ENCODE data around the gene ZNF292. TPM values are rescaled to one million over a fixed set of nuclear protein-coding genes. Genes with fewer than 3 reads are reported as not detected.

The ZNF292 gene
- total RNA-seq, 4 donors from 2014 or later, result 18.5 to 61.8 (median 42.4) TPM

DNA sequence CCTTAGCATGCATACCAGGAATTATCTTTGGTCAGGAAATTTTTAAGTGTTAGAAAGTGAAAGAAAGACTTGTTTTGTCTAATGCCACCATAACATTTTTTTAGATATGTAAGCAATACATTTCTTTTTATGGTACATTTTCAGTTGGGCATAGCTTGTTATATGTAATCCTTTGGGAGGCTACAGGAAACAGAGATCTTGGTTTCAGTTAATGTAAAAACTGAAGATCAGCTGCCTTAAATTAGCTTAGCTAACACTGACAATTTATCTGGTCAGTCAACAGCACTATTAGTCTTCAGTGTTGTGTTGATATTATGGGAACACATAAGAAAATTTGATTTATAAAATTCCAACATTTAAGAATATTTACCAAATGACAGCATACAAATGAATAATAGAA, 88.4 kb downstream of the ZNF292 start:
- intact Hi-C loops (cut with DNase I; ENCODE audit: low total_unique reads), result no loop called here
- TF ChIP-seq POLR2A (IDR thresholded peaks at IDR 0.05), result no peak
- TF ChIP-seq EP300 (IDR thresholded peaks at IDR 0.05; ENCODE audit: low read depth), result no peak
- no peak for TF ChIP-seq CTCF (IDR thresholded peaks at IDR 0.05)
- no peak for TF ChIP-seq POLR2AphosphoS5 (IDR thresholded peaks at IDR 0.05)

DNA sequence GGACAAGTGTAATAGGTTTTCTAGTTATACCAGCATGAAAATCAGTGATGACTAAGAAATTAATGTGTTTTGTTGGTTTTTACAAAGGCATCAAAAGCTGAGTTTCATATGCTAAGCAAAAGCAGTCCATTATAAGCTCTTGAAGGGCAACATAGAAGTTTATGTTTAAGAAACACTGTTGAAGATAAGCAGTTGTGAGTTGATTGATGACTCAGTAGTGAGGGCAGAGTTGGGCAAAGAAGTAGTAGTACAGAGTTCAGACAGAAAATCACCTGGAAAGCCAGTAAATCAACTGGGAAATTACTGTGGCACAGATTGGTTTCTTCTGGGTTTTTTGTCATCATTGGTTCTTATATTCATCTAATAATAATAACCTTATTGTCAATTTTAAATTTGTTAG, 89.0 kb downstream of the ZNF292 start:
- no peak overlapping the region for H3K27ac ChIP-seq
- in situ Hi-C loops (cut with MboI; ENCODE audit: low pct_ligation_motif_present in 1 of 4, low pct_unique_long_range_greater_than_20kb in 1 of 4, low sequenced_read_pairs in 3 of 4) (loop anchor here in 3 of 4 donors (25.0 kb wide), 1 partner anchor 107 kb away; no protein-coding TSS in a partner anchor), intact Hi-C loops (cut with DNase I; ENCODE audit: low total_unique reads) (no loop called here)
- no peak for TF ChIP-seq POLR2A (IDR thresholded peaks at IDR 0.05)
- no peak for TF ChIP-seq CTCF (IDR thresholded peaks at IDR 0.05)
- TF ChIP-seq POLR2AphosphoS5 (IDR thresholded peaks at IDR 0.05), result no peak
- TF ChIP-seq EP300 (IDR thresholded peaks at IDR 0.05; ENCODE audit: low read depth), result no peak
- no peaks in the 10 kb centered on the region for H3K4me1 ChIP-seq
- no peaks in the 10 kb centered on the region for H3K9me3 ChIP-seq
- H3K27me3 ChIP-seq, result no peaks in the 10 kb centered on the region
- no peak for DNase-seq
- no peak overlapping the region for H3K4me3 ChIP-seq
- H3K36me3 ChIP-seq, result peaks cover 0 to 65% (median 13%) of the 10 kb centered on the region in 4 donors

More for the DNA sequence above, 88.4 kb downstream of the ZNF292 start:
- H3K4me1 ChIP-seq, result no peaks in the 10 kb centered on the region
- no peaks in the 10 kb centered on the region for H3K27me3 ChIP-seq
- H3K27ac ChIP-seq, result no peak overlapping the region
- H3K9me3 ChIP-seq, result no peaks in the 10 kb centered on the region
- no peak overlapping the region for H3K4me3 ChIP-seq
- in situ Hi-C loops (cut with MboI; ENCODE audit: low pct_ligation_motif_present in 1 of 4, low pct_unique_long_range_greater_than_20kb in 1 of 4, low sequenced_read_pairs in 3 of 4), result loop anchor here in 3 of 4 donors (25.0 kb wide), 1 partner anchor 107 kb away; no protein-coding TSS in a partner anchor
- DNase-seq, result no peak
- H3K36me3 ChIP-seq, result peaks cover 0 to 59% (median 11%) of the 10 kb centered on the region in 4 donors

GRCh38 chr6:87250019-87250418, 94.7 kb downstream of the ZNF292 start:
- DNase-seq, result no peak
- Histone ChIP-seq H3K27ac (no peak overlapping the region), H3K27me3 (no peaks in the 10 kb centered on the region), H3K4me3 (no peak overlapping the region), H3K36me3 (peaks cover 0 to 45% (median 19%) of the 10 kb centered on the region in 4 donors), H3K4me1 (no peaks in the 10 kb centered on the region), H3K9me3 (no peaks in the 10 kb centered on the region)
- in situ Hi-C loops (cut with MboI; ENCODE audit: low pct_ligation_motif_present in 1 of 4, low pct_unique_long_range_greater_than_20kb in 1 of 4, low sequenced_read_pairs in 3 of 4), result no loop called here
- intact Hi-C loops (cut with DNase I; ENCODE audit: low total_unique reads), result no loop called here
- TF ChIP-seq EP300 (IDR thresholded peaks at IDR 0.05; ENCODE audit: low read depth) (no peak), CTCF (IDR thresholded peaks at IDR 0.05) (no peak), POLR2A (IDR thresholded peaks at IDR 0.05) (no peak), POLR2AphosphoS5 (IDR thresholded peaks at IDR 0.05) (no peak)

DNA sequence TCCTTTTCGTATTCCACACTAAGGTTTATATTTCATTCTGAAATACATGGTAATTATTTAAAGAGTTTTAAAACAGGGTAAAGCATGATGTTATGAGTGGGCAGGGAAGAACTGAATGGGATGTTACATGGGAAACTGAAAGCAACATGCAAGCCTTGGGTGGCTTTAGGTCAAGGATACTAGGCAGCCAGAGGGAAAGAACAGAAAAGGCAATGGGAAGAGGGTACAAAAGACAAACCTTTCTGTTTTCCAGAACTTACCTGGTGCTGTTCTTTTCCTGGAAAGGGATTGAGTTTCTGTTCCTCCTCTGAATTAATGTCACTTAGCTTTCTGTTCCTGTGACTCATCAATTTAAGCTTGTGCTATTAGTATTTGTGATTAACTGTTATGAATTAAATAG, 95.9 kb downstream of the ZNF292 start:
- no peak for TF ChIP-seq POLR2A (IDR thresholded peaks at IDR 0.05)
- TF ChIP-seq POLR2AphosphoS5 (IDR thresholded peaks at IDR 0.05), result no peak
- TF ChIP-seq EP300 (IDR thresholded peaks at IDR 0.05; ENCODE audit: low read depth), result no peak
- no peak for TF ChIP-seq CTCF (IDR thresholded peaks at IDR 0.05)
- no peaks in the 10 kb centered on the region for H3K9me3 ChIP-seq
- H3K27ac ChIP-seq, result no peak overlapping the region
- in situ Hi-C loops (cut with MboI; ENCODE audit: low pct_ligation_motif_present in 1 of 4, low pct_unique_long_range_greater_than_20kb in 1 of 4, low sequenced_read_pairs in 3 of 4), result no loop called here
- H3K36me3 ChIP-seq, result peaks cover 0 to 52% (median 21%) of the 10 kb centered on the region in 4 donors
- intact Hi-C loops (cut with DNase I; ENCODE audit: low total_unique reads), result no loop called here
- WGBS, 2 donors (ENCODE audit: low coverage in 1 of 2), result 43 to 83% methylated on average over 1 of the region's 1 CpG
- H3K4me1 ChIP-seq, result no peaks in the 10 kb centered on the region
- no peaks in the 10 kb centered on the region for H3K27me3 ChIP-seq
- H3K4me3 ChIP-seq, result no peak overlapping the region
- no peak for DNase-seq
